ENCODE data around the gene CA10.

- no peak for TF ChIP-seq EP300 (IDR thresholded peaks at IDR 0.05; ENCODE audit: low read length)
- no peak for TF ChIP-seq ZNF140 (CRISPR knock-in tag; IDR thresholded peaks at IDR 0.05)
- TF ChIP-seq ELK1 (CRISPR knock-in tag; IDR thresholded peaks at IDR 0.05): no peak
- no peak for TF ChIP-seq KDM2B (CRISPR knock-in tag; IDR thresholded peaks at IDR 0.05)
- no peak for TF ChIP-seq CTCF (IDR thresholded peaks at IDR 0.05 in 2 of 3, conservative IDR thresholded peaks at IDR 0.05 in 1 of 3; ENCODE audit: insufficient read depth in 2 of 3, low read depth in 1 of 3, low read length in 3 of 3)
- no peak for TF ChIP-seq CREB3 (tag; conservative IDR thresholded peaks at IDR 0.05; ENCODE audit: low read depth)
- TF ChIP-seq SP1 (CRISPR knock-in tag; IDR thresholded peaks at IDR 0.05): no peak
- no peak for TF ChIP-seq CHD4 (IDR thresholded peaks at IDR 0.05; ENCODE audit: insufficient read depth, insufficient replicate concordance, low read depth, low read length, poor library complexity, severe bottlenecking)
- TF ChIP-seq CHD1 (IDR thresholded peaks at IDR 0.05; ENCODE audit: low read length): no peak
- no peak for TF ChIP-seq TBP (optimal IDR thresholded peaks at IDR 0.05; ENCODE audit: low read depth, low read length)
- TF ChIP-seq MLLT1 (IDR thresholded peaks at IDR 0.05): no peak
- TF ChIP-seq POLR2A (conservative IDR thresholded peaks at IDR 0.05): no peak
- TF ChIP-seq EZH2 (IDR thresholded peaks at IDR 0.05; ENCODE audit: borderline replicate concordance, low read depth, low read length): no peak
- TF ChIP-seq FOXA1 (IDR thresholded peaks at IDR 0.05; ENCODE audit: borderline replicate concordance): no peak
These were observed 481.6 kb downstream of the CA10 start for GRCh38 chr17:51676691-51677487.

Data from K562 (cell line).